Measurements from ENCODE around the gene SPPL3. TPM values are rescaled to one million over a fixed set of nuclear protein-coding genes. Genes with fewer than 3 reads are reported as not detected.

Gene SPPL3
- total RNA-seq = 10.5 and 12.0 TPM in 2 replicates

DNA sequence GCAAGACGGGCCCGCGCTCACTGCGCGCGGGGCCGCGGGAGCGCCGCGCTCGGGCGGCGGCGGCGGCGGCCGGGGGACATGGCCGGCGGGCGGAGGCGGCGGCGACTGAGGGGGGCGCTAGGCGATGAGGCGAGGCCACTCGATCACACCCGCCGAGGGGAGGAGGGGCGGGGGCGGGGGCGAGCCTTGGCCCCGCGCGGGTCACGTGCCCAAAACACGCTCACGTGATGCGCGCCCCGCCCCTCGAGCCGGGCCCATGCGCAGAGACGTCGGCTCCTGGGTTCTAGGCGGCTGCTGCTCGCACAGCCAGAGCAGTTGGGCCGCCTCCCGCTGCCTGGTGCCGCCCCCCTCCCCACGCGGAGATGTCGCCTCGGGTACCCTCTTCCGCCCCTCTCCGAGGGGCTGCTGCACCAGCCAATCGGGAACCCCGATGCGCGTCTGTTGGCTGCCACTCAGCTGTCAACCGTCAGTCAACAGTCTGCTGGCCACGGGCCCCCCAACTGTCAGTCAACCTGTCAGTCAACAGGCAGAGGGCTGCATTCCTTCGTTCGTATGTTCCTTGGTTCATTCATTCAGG lies at the start of gene SPPL3:
TSS of gene SPPL3 (minus strand) at position 162 of the 577 bp plus-strand sequence. CDS start 491 bp downstream, outside the sequence.

DNA sequence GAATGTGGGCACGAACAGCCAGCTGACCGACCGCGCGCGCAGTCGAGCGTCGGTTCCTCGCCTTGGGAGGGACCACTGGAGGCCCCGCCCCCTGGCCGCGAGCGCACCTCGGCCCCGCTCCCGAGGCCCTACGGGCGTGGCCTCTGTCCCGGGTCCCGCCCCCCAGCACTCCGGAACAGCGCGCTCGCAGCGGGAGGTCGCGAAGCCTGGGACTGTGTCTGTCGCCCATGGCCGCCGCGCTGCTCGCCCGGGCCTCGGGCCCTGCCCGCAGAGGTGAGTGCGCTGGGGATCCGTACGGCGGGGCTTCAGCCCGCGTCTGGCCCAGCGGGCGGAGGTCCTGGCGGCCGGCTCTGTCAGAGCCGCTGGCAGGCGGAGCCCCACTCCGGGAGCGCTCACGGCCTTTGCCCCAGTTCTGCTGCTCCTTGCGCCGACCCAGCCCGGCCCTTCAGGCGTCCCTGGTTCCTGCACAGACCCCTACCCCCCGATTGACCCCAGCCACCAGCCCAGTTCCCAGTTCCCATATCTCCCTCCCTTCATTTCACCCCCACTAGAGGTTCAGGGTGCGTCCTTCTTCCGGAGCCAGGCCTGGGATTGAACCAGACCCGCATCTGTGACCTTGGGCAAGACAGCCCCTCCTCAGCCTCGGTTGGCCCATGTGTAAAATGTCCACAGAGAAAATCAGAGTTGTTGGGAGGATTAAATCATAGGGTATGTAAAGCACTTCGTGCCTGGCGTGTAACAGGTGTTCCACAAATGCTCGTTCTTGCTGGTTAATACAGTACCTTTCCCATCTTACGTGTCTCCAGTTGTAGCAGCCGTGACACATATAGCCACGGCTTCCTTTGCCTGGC lies 178.3 kb downstream of the SPPL3 start, which contains the start of gene ACADS:
TSS of gene ACADS (plus strand) at position 168 of the 851 bp plus-strand sequence. CDS start at position 228, 60 bp downstream.

Other genes with a start within 250 kb of the SPPL3 start
- 121 and 143 TPM in 2 replicates for gene MLEC, start 217.2 kb downstream of the SPPL3 start, total RNA-seq
- gene UNC119B, start 193.9 kb downstream of the SPPL3 start, total RNA-seq = 15.8 and 22.0 TPM in 2 replicates
- 7.2 and 9.4 TPM in 2 replicates for gene ACADS, start 178.5 kb downstream of the SPPL3 start, total RNA-seq
- gene HNF1A, start 74.2 kb upstream of the SPPL3 start, total RNA-seq = not detected in 2 replicates
- 13.9 and 16.4 TPM in 2 replicates for gene C12orf43, start 112.1 kb upstream of the SPPL3 start, total RNA-seq
- gene OASL, start 134.9 kb upstream of the SPPL3 start, total RNA-seq = 0.86 and 0.88 TPM in 2 replicates
- 0.14 and 2.8 TPM in 2 replicates for gene P2RX7, start 228.5 kb upstream of the SPPL3 start, total RNA-seq